Fibroblast of lung (primary cell): ENCODE data around the gene XRCC2.

Source experiments
- EZH2 ChIP-seq: IDR thresholded peaks from 2 replicates; pipeline ENCODE4 v1.5.1; 2012; ENCODE audit warnings: low read length, control low read depth, mild to moderate bottlenecking; ENCODE audit errors: missing control alignments
- TF ChIP-seq, protein P1 (sequence below), 2 donors: IDR thresholded peaks in 1 of 2; conservative IDR thresholded peaks in 1 of 2; 1 replicate in 1 of 2; 2 replicates in 1 of 2; pipeline ENCODE4 v1.5.1; 2011 to 2012; ENCODE audit warnings: low read length in 2 of 2, control low read depth in 1 of 2, inconsistent platforms in 1 of 2, low read depth in 1 of 2, mild to moderate bottlenecking in 1 of 2

- TF ChIP-seq, protein P1, sequence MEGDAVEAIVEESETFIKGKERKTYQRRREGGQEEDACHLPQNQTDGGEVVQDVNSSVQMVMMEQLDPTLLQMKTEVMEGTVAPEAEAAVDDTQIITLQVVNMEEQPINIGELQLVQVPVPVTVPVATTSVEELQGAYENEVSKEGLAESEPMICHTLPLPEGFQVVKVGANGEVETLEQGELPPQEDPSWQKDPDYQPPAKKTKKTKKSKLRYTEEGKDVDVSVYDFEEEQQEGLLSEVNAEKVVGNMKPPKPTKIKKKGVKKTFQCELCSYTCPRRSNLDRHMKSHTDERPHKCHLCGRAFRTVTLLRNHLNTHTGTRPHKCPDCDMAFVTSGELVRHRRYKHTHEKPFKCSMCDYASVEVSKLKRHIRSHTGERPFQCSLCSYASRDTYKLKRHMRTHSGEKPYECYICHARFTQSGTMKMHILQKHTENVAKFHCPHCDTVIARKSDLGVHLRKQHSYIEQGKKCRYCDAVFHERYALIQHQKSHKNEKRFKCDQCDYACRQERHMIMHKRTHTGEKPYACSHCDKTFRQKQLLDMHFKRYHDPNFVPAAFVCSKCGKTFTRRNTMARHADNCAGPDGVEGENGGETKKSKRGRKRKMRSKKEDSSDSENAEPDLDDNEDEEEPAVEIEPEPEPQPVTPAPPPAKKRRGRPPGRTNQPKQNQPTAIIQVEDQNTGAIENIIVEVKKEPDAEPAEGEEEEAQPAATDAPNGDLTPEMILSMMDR (conservative IDR thresholded peaks at IDR 0.05 in 1 of 2, IDR thresholded peaks at IDR 0.05 in 1 of 2; ENCODE audit: low read depth in 1 of 2, low read length in 2 of 2), result no peak
- no peak for TF ChIP-seq EZH2
Observed at GRCh38 chr7:152709287-152710152, 33.6 kb upstream of the XRCC2 start.
